H1 (cell line): ENCODE data around the gene TXNDC15. TPM values are rescaled to one million over a fixed set of nuclear protein-coding genes. Genes with fewer than 3 reads are reported as not detected.

Experiments
- CTCF ChIA-PET: fragments of 300-600 bp; sonication (Branson Sonifier 250); formaldehyde crosslinking; loops from one replicate; lab custom pipeline; 2021; ENCODE audit not compliant: partially characterized antibody; lab: Charles Lee
- POLR2A ChIA-PET: fragments of 300-600 bp; sonication (Branson Sonifier 250); formaldehyde crosslinking; loops from one replicate; lab custom pipeline; 2021; ENCODE audit warnings: inconsistent platforms; ENCODE audit not compliant: partially characterized antibody; lab: Charles Lee
- DNase-seq, 2 experiments: peaks; one replicate each; pipeline versions ENCODE4 v3.0.0 to v3.0.0-alpha.2; 2010 to 2022; ENCODE audit warnings: low spot score in 2 of 2, low read depth in 1 of 2, mixed read lengths in 1 of 2
- FAIRE-seq: peaks from 2 replicates; lab custom pipeline; 2011; peaks lifted over from hg19 to GRCh38; lab: Jason Lieb, UNC
- H2AFZ ChIP-seq: 2 replicates; pipeline ENCODE4 v1.8.1; 2012; ENCODE audit warnings: low read length, inconsistent platforms
- H2AK5ac ChIP-seq: 2 replicates; pipeline ENCODE4 v1.6.1; 2013; ENCODE audit warnings: low read depth, low read length
- H2BK120ac ChIP-seq: replicated peaks from 2 replicates; pipeline ENCODE3; 2013; ENCODE audit warnings: low read depth, low read length, inconsistent platforms
- H2BK12ac ChIP-seq: 2 replicates; pipeline ENCODE4 v1.6.1; 2013; ENCODE audit warnings: low read depth, low read length
- H2BK15ac ChIP-seq: 2 replicates; pipeline ENCODE4 v1.6.1; 2013; ENCODE audit warnings: low read length
- H2BK20ac ChIP-seq: 2 replicates; pipeline ENCODE4 v1.6.1; 2013; ENCODE audit warnings: low read length
- H2BK5ac ChIP-seq: 2 replicates; pipeline ENCODE4 v1.6.1; 2013; ENCODE audit warnings: low read depth, low read length
- H3K14ac ChIP-seq: 2 replicates; pipeline ENCODE4 v1.6.1; 2013; ENCODE audit warnings: inconsistent platforms; ENCODE audit not compliant: insufficient read length
- H3K18ac ChIP-seq: 2 replicates; pipeline ENCODE4 v1.6.1; 2013; ENCODE audit warnings: low read length; ENCODE audit errors: extremely low read depth
- H3K23ac ChIP-seq: 2 replicates; pipeline ENCODE4 v1.6.1; 2013; ENCODE audit warnings: inconsistent platforms; ENCODE audit not compliant: insufficient read length
- H3K23me2 ChIP-seq: 2 replicates; pipeline ENCODE4 v1.6.1; 2013; ENCODE audit warnings: low read depth, low read length
- H3K27ac ChIP-seq: 2 replicates; pipeline ENCODE4 v1.6.1; 2011; ENCODE audit warnings: low read depth, low read length, inconsistent platforms
- H3K27me3 ChIP-seq, 4 experiments: replicated peaks in 1 of 4; 1 replicate in 1 of 4; 2 replicates in 3 of 4; pipeline versions ENCODE4 v1.6.1 to v1.8.1; 2011 to 2013; ENCODE audit warnings: low read length in 3 of 4, mild to moderate bottlenecking in 3 of 4, inconsistent platforms in 2 of 4, mixed read lengths in 2 of 4, moderate library complexity in 1 of 4; ENCODE audit not compliant: control insufficient read depth in 3 of 4, insufficient read depth in 3 of 4; ENCODE audit errors: extremely low read depth in 1 of 4
- H3K36me3 ChIP-seq, 4 experiments: 2 replicates each; pipeline versions ENCODE4 v1.6.1 to v1.8.1; 2011 to 2013; ENCODE audit warnings: mild to moderate bottlenecking in 4 of 4, low read length in 3 of 4, moderate library complexity in 2 of 4, control low read depth in 1 of 4, inconsistent platforms in 1 of 4; ENCODE audit not compliant: insufficient read depth in 4 of 4, control insufficient read depth in 2 of 4
- H3K4ac ChIP-seq: replicated peaks from 2 replicates; pipeline ENCODE3; 2013; ENCODE audit warnings: low read length, low read depth, mixed read lengths, inconsistent platforms; ENCODE audit not compliant: insufficient read length
- H3K4me1 ChIP-seq, 4 experiments: replicated peaks in 1 of 4; 1 replicate in 1 of 4; 2 replicates in 3 of 4; pipeline versions ENCODE4 v1.6.1 to v1.8.1; 2011 to 2013; ENCODE audit warnings: low read length in 3 of 4, inconsistent platforms in 2 of 4, mixed read lengths in 1 of 4; ENCODE audit not compliant: insufficient read depth in 4 of 4, control insufficient read depth in 3 of 4
- H3K4me2 ChIP-seq, 2 experiments: 2 replicates each; pipeline versions ENCODE4 v1.6.1 to v1.8.1; 2011 to 2013; ENCODE audit warnings: low read depth in 2 of 2, low read length in 2 of 2, control low read depth in 1 of 2, inconsistent platforms in 1 of 2, mild to moderate bottlenecking in 1 of 2; ENCODE audit not compliant: insufficient read depth in 1 of 2
- H3K4me3 ChIP-seq, 4 experiments: fragments of 200-600, 300-600 bp in 1 of 4; sonication (generic), shearing (Covaris generic), sonication (Bioruptor Twin) in 1 of 4; 2 replicates each; pipeline versions ENCODE4 v1.5.1 to v1.8.1; 2011 to 2016; ENCODE audit warnings: low read length in 4 of 4, low read depth in 3 of 4, control low read depth in 2 of 4, inconsistent platforms in 2 of 4, mild to moderate bottlenecking in 2 of 4, mixed read lengths in 1 of 4, moderate library complexity in 1 of 4; ENCODE audit not compliant: insufficient read depth in 2 of 4; ENCODE audit errors: extremely low read depth in 1 of 4
- H3K56ac ChIP-seq: replicated peaks from 2 replicates; pipeline ENCODE3; 2013; ENCODE audit warnings: low read depth, mild to moderate bottlenecking, mixed read lengths, low read length, inconsistent platforms; ENCODE audit not compliant: insufficient read length
- H3K79me1 ChIP-seq: 2 replicates; pipeline ENCODE4 v1.6.1; 2013; ENCODE audit warnings: low read depth, low read length, control low read depth
- H3K79me2 ChIP-seq, 2 experiments: 2 replicates each; pipeline versions ENCODE4 v1.6.1 to v1.8.1; 2012 to 2013; ENCODE audit warnings: low read length in 2 of 2, mild to moderate bottlenecking in 2 of 2, inconsistent platforms in 1 of 2; ENCODE audit not compliant: insufficient read depth in 2 of 2, control insufficient read depth in 1 of 2
- H3K9ac ChIP-seq, 4 experiments: replicated peaks in 1 of 4; 1 replicate in 1 of 4; 2 replicates in 3 of 4; pipeline versions ENCODE4 v1.6.1 to v1.8.1; 2011 to 2013; ENCODE audit warnings: low read depth in 3 of 4, low read length in 3 of 4, control low read depth in 2 of 4, mild to moderate bottlenecking in 2 of 4, moderate library complexity in 2 of 4, inconsistent platforms in 1 of 4; ENCODE audit errors: extremely low read depth in 1 of 4
- H3K9me3 ChIP-seq, 2 experiments: 2 replicates each; pipeline versions ENCODE4 v1.6.1 to v1.8.1; 2012 to 2013; ENCODE audit warnings: mild to moderate bottlenecking in 2 of 2, moderate library complexity in 2 of 2, control low read depth in 1 of 2, inconsistent platforms in 1 of 2, low read depth in 1 of 2, low read length in 1 of 2, mixed read lengths in 1 of 2; ENCODE audit not compliant: insufficient read depth in 2 of 2
- H4K20me1 ChIP-seq, 2 experiments: replicated peaks in 1 of 2; 2 replicates each; pipeline versions ENCODE3 to v1.8.1; 2011 to 2013; ENCODE audit warnings: inconsistent platforms in 2 of 2, low read length in 2 of 2, mild to moderate bottlenecking in 1 of 2; ENCODE audit not compliant: insufficient read depth in 2 of 2, control insufficient read depth in 1 of 2
- H4K5ac ChIP-seq: 2 replicates; pipeline ENCODE4 v1.6.1; 2013; ENCODE audit warnings: low read length, low read depth, mixed read lengths, inconsistent platforms; ENCODE audit not compliant: insufficient read length
- H4K8ac ChIP-seq: 2 replicates; pipeline ENCODE4 v1.8.0; 2013; ENCODE audit warnings: mild to moderate bottlenecking, moderate library complexity, low read length, inconsistent platforms; ENCODE audit not compliant: insufficient read depth; ENCODE audit errors: extremely low read depth
- H4K91ac ChIP-seq: replicated peaks from 2 replicates; pipeline ENCODE3; 2013; ENCODE audit warnings: low read length, mixed read lengths, inconsistent platforms; ENCODE audit not compliant: insufficient read length
- BCL11A ChIP-seq, 2 experiments: IDR thresholded peaks; one replicate each; pipeline ENCODE4 v1.6.1; 2011; ENCODE audit warnings: low read depth in 2 of 2, low read length in 2 of 2, mild to moderate bottlenecking in 2 of 2
- CEBPB ChIP-seq: IDR thresholded peaks from 2 replicates; pipeline ENCODE4 v1.6.1; 2012; ENCODE audit warnings: low read depth, low read length
- CTBP2 ChIP-seq: IDR thresholded peaks from 2 replicates; pipeline ENCODE4 v1.7.0; 2011; ENCODE audit warnings: borderline replicate concordance, mild to moderate bottlenecking, moderate library complexity, mixed read lengths, low read length; ENCODE audit not compliant: insufficient read depth, insufficient read length
- EZH2 ChIP-seq: fragments of 200-600 bp; sonication (generic); IDR thresholded peaks from 2 replicates; pipeline ENCODE4 v1.7.1; 2012; ENCODE audit warnings: low read depth, mild to moderate bottlenecking, moderate library complexity, low read length, inconsistent platforms; ENCODE audit not compliant: severe bottlenecking
- HDAC6 ChIP-seq: IDR thresholded peaks from one replicate; pipeline ENCODE4 v1.7.1; 2012; ENCODE audit warnings: low read depth, mild to moderate bottlenecking, inconsistent platforms, low read length, moderate library complexity
- KDM4A ChIP-seq: IDR thresholded peaks from one replicate; pipeline ENCODE4 v1.7.1; 2012; ENCODE audit warnings: low read depth, mild to moderate bottlenecking, moderate library complexity, low read length, inconsistent platforms; ENCODE audit not compliant: severe bottlenecking
- NRF1 ChIP-seq: IDR thresholded peaks from 2 replicates; pipeline ENCODE4 v1.6.1; 2011; ENCODE audit warnings: mild to moderate bottlenecking, low read depth, low read length, improper control_type of control experiment
- POLR2AphosphoS5 ChIP-seq: IDR thresholded peaks from 2 replicates; pipeline ENCODE4 v1.6.1; 2011; ENCODE audit warnings: low read depth, low read length
- POU5F1 ChIP-seq: IDR thresholded peaks from 2 replicates; pipeline ENCODE4 v1.6.1; 2011; ENCODE audit warnings: low read depth, mild to moderate bottlenecking, low read length, moderate library complexity
- RNF2 ChIP-seq: fragments of 200-900, 300-1000 bp; sonication (generic); IDR thresholded peaks from 2 replicates; pipeline ENCODE4 v1.7.1; 2016; ENCODE audit warnings: borderline replicate concordance, low read depth, mild to moderate bottlenecking, antibody characterized with exemption, low read length; ENCODE audit not compliant: poor library complexity, severe bottlenecking; ENCODE audit errors: missing control alignments
- RXRA ChIP-seq: IDR thresholded peaks from 2 replicates; pipeline ENCODE4 v1.6.1; 2011; ENCODE audit warnings: low read depth, mild to moderate bottlenecking, low read length, moderate library complexity; ENCODE audit not compliant: insufficient read depth
- TAF7 ChIP-seq: optimal IDR thresholded peaks from 2 replicates; pipeline ENCODE3; 2011; ENCODE audit warnings: low read depth, mild to moderate bottlenecking, inconsistent platforms, low read length, moderate library complexity, borderline replicate concordance
- YY1 ChIP-seq: IDR thresholded peaks from 2 replicates; pipeline ENCODE4 v1.6.1; 2011; ENCODE audit warnings: low read depth, mild to moderate bottlenecking, low read length
- ZNF274 ChIP-seq: IDR thresholded peaks from 2 replicates; pipeline ENCODE4 v1.7.0; 2012; ENCODE audit warnings: low read length, borderline replicate concordance; ENCODE audit errors: extremely low read depth
- WGBS, 2 experiments: shearing (Covaris generic) in 1 of 2; methylation state at CpG; one replicate each; pipeline versions ENCODE4 v1.1.6 to v1.1.7; 2013 to 2015; ENCODE audit warnings: low lambda C conversion rate in 2 of 2, mixed read lengths in 2 of 2, inconsistent platforms in 1 of 2, low coverage in 1 of 2, missing lambda C conversion rate in 1 of 2; ENCODE audit not compliant: insufficient replicate concordance in 2 of 2, insufficient coverage in 1 of 2, insufficient read length in 1 of 2; ENCODE audit errors: extremely low coverage in 1 of 2, missing lambda C conversion rate in 1 of 2; 5-methylcytosine and 5-hydroxymethylcytosine counted together
- polyA plus RNA-seq, 7 experiments: library from polyadenylated mRNA; depleted of rRNA in 3 of 7; stranded (reverse) in 5 of 7; unstranded in 2 of 7; fragments of >200 nt in 5 of 7; fragments of 200-250 nt in 2 of 7; gene quantifications; 1 replicate in 5 of 7; 2 replicates in 1 of 7; 4 replicates in 1 of 7; pipeline versions ENCODE4 v1.2.1 to v1.2.3, GENCODE V29; 2011 to 2013; ENCODE audit warnings: missing spikeins in 2 of 7, mixed read lengths in 2 of 7
- total RNA-seq: library from RNA; stranded (reverse); fragmentation: NEBNext Ultra II Directional; extraction: Animal tissue kit (Norgen Biotek cat#: 25700); gene quantifications from 2 replicates; pipeline ENCODE4 v1.2.1, GENCODE V29; 2021

Gene TXNDC15
- total and polyA plus RNA-seq, 2 of the 8 experiments (the other 6 are each of a cell fraction or from before 2014, with no cell fraction given): 20.1 to 30.8 TPM

DNA sequence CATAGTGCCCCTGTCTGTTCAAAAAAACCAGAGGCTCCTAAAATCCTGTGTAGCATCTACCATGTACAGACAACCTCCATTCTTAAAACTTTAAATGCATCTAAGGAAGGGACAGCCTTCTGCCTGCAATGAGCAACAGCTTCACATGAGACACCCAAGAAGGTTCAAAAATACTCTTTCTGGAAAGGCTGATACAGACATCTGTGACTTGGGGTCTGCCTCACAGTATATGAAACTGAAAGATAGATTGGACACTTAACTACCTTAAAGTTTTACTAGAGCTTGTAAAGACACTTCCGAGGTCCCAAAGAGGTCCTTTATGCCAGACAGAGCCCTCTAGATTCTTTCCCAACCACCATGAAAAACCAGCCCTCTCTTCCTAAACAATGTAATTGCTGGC, 65.3 kb downstream of the TXNDC15 start:
- Histone ChIP-seq H2AFZ (no peak overlapping the region), H3K4me3 (no peak overlapping the region), H3K27ac (no peak overlapping the region), H2BK12ac (no peak overlapping the region), H3K56ac (no peak overlapping the region), H3K36me3 (peaks cover 0 to 3% (median 0%) of the 10 kb centered on the region in 4 experiments; a peak in 2 of 8 replicates), H3K14ac (no peak overlapping the region), H2BK15ac (no peak overlapping the region), H3K79me1 (no peaks in the 10 kb centered on the region), H2BK20ac (no peak overlapping the region), H3K9me3 (no peaks in the 10 kb centered on the region), H3K4me2 (no peak overlapping the region), H4K8ac (no peak overlapping the region), H3K23me2 (no peaks in the 10 kb centered on the region), H2AK5ac (no peak overlapping the region), H3K27me3 (no peaks in the 10 kb centered on the region), H4K20me1 (no peaks in the 10 kb centered on the region), H2BK5ac (no peak overlapping the region), H3K23ac (no peak overlapping the region), H4K91ac (no peak overlapping the region), H3K4ac (no peak overlapping the region), H4K5ac (no peak overlapping the region), H3K4me1 (no peaks in the 10 kb centered on the region), H3K18ac (no peak overlapping the region), H3K79me2 (no peaks in the 10 kb centered on the region), H3K9ac (no peak overlapping the region), H2BK120ac (no peak overlapping the region)
- POLR2A ChIA-PET: interaction anchor here (1.8 kb wide), 1 partner anchor 9 kb away, joined by 3 read pairs; no protein-coding TSS in a partner anchor
- CTCF ChIA-PET: interaction anchor here (0.7 to 1.2 kb wide), 3 partner anchors 23 to 252 kb away, joined by 3 read pairs; no protein-coding TSS in a partner anchor
- 87% methylated on average over 1 of the region's 1 CpG; no CpG with 5 or more reads in 1 of the 2 experiments for WGBS, 2 experiments
- no peak for DNase-seq
- FAIRE-seq: no peak
- TF ChIP-seq KDM4A: no peak
- TF ChIP-seq CTBP2: no peak
- TF ChIP-seq NRF1: no peak
- TF ChIP-seq TAF7: no peak
- no peak for TF ChIP-seq BCL11A (IDR thresholded peaks at IDR 0.05; ENCODE audit: low read depth in 2 of 2, low read length in 2 of 2)
- no peak for TF ChIP-seq HDAC6
- no peak for TF ChIP-seq EZH2
- no peak for TF ChIP-seq RXRA
- no peak for TF ChIP-seq CEBPB
- TF ChIP-seq POLR2AphosphoS5: no peak
- no peak for TF ChIP-seq YY1
- no peak for TF ChIP-seq RNF2
- no peak for TF ChIP-seq ZNF274
- TF ChIP-seq POU5F1: no peak
